ENCODE data around the gene CYSRT1. TPM values are rescaled to one million over a fixed set of nuclear protein-coding genes. Genes with fewer than 3 reads are reported as not detected.

CYSRT1 gene
- polyA plus RNA-seq, 3 donors, result 0.17 TPM; not detected in 2

DNA sequence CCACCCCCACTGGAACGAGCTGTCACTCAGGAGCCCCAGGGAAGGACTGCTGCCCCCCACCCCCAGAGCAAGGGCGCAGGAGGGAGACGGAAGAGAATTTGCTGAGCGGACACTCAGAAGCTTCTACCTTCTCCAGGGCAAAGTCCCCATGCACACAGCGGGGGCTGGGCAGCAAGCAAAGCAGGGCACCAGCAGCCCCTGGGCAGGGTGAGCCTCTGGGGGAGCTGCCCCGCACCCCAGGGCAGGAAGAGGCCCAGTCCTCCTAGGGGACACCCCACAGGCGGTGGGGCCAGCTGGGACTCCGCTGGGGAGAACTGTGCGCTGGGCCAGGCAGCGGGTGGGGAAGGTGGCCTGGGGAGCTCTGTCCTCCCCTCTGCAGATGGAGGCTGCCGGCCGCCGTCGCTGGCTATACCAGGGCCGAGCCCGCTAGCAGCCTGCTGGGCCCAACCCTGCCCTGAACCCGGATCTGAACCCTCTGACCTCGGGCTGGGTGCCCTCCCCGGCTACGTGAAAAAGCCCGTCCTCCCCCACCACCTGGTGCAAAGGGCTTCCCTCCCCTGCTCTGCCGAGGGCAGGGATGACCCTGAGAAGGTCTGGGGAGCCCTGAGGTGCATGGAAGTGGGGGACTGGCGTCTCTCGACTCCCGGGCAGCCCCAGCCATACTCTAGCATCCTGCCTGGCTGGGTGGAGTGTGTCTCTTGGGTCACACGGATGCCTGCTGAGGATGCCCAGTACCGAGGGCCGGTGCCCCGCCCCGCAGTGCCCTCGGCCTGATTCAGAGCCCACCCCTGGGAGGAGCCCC, 5.1 kb downstream of the CYSRT1 start:
- H3K4me1 Mint-ChIP-seq, result peaks cover 5% of the 10 kb centered on the region
- no peaks in the 10 kb centered on the region for H3K9me3 ChIP-seq (replicated peaks in 1 of 2; ENCODE audit: control insufficient read depth in 1 of 2, insufficient read depth in 1 of 2, low read length in 2 of 2)
- H3K36me3 ChIP-seq (replicated peaks in 1 of 2; ENCODE audit: control insufficient read depth in 1 of 2, insufficient read depth in 2 of 2, low read length in 2 of 2), result no peaks in the 10 kb centered on the region
- no peak overlapping the region for H3K4me2 ChIP-seq (replicated peaks; ENCODE audit: extremely low read depth, low read length, poor library complexity, severe bottlenecking)
- no peak overlapping the region for H3K4me3 Mint-ChIP-seq
- H3K9me3 Mint-ChIP-seq, result peaks cover 0 to 4% (median 0%) of the 10 kb centered on the region in 7 donors
- TF ChIP-seq, protein P1, sequence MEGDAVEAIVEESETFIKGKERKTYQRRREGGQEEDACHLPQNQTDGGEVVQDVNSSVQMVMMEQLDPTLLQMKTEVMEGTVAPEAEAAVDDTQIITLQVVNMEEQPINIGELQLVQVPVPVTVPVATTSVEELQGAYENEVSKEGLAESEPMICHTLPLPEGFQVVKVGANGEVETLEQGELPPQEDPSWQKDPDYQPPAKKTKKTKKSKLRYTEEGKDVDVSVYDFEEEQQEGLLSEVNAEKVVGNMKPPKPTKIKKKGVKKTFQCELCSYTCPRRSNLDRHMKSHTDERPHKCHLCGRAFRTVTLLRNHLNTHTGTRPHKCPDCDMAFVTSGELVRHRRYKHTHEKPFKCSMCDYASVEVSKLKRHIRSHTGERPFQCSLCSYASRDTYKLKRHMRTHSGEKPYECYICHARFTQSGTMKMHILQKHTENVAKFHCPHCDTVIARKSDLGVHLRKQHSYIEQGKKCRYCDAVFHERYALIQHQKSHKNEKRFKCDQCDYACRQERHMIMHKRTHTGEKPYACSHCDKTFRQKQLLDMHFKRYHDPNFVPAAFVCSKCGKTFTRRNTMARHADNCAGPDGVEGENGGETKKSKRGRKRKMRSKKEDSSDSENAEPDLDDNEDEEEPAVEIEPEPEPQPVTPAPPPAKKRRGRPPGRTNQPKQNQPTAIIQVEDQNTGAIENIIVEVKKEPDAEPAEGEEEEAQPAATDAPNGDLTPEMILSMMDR (IDR thresholded peaks at IDR 0.05), result no peak
- peaks cover 2 to 45% (median 9%) of the 10 kb centered on the region in 3 donors for H3K27me3 Mint-ChIP-seq (ENCODE audit: low read depth in 3 of 3)
- no peak overlapping the region for H3K27ac ChIP-seq (ENCODE audit: low read depth in 1 of 2, low read length in 2 of 2)
- H3K36me3 Mint-ChIP-seq, result no peaks in the 10 kb centered on the region
- intact Hi-C loops (cut with micrococcal nuclease), result loop anchor here in 1 of 2 donors (5.0 kb wide), 1 partner anchor 113 kb away; no protein-coding TSS in a partner anchor
- 58% methylated on average over 14 of the region's 31 CpGs for WGBS (ENCODE audit: insufficient coverage)
- DNase-seq, result no peak
- H3K4me1 ChIP-seq (ENCODE audit: control insufficient read depth in 1 of 2, insufficient read depth in 2 of 2, low read length in 2 of 2), result peaks cover 3% of the 10 kb centered on the region in 2 donors
- no peak overlapping the region for H3K4me3 ChIP-seq (replicated peaks in 1 of 3; ENCODE audit: low read depth in 2 of 3, low read length in 3 of 3)
- no peak overlapping the region for H3K27ac Mint-ChIP-seq
- H2AFZ ChIP-seq (ENCODE audit: insufficient read depth, low read depth, low read length, poor library complexity, severe bottlenecking), result no peak overlapping the region
- H3K9ac ChIP-seq (ENCODE audit: insufficient read depth, low read length, poor library complexity, severe bottlenecking), result no peak overlapping the region
- H4K20me1 ChIP-seq (ENCODE audit: insufficient read depth, low read length), result no peaks in the 10 kb centered on the region
- no peaks in the 10 kb centered on the region for H3K79me2 ChIP-seq (ENCODE audit: insufficient read depth, low read length)
- peaks cover 0 to 9% of the 10 kb centered on the region in 2 donors for H3K27me3 ChIP-seq (ENCODE audit: control insufficient read depth in 2 of 2, insufficient read depth in 2 of 2, low read length in 2 of 2)

- Histone ChIP-seq H3K36me3 (replicated peaks in 1 of 2; ENCODE audit: control insufficient read depth in 1 of 2, insufficient read depth in 2 of 2, low read length in 2 of 2) (no peaks in the 10 kb centered on the region), H4K20me1 (ENCODE audit: insufficient read depth, low read length) (no peaks in the 10 kb centered on the region), H3K27ac (ENCODE audit: low read depth in 1 of 2, low read length in 2 of 2) (no peak within 1 kb of the TSS), H3K27me3 (ENCODE audit: control insufficient read depth in 2 of 2, insufficient read depth in 2 of 2, low read length in 2 of 2) (peaks cover 0 to 9% of the 10 kb centered on the region in 2 donors), H3K9me3 (replicated peaks in 1 of 2; ENCODE audit: control insufficient read depth in 1 of 2, insufficient read depth in 1 of 2, low read length in 2 of 2) (no peaks in the 10 kb centered on the region), H3K9ac (ENCODE audit: insufficient read depth, low read length, poor library complexity, severe bottlenecking) (no peak within 1 kb of the TSS), H2AFZ (ENCODE audit: insufficient read depth, low read depth, low read length, poor library complexity, severe bottlenecking) (no peak within 1 kb of the TSS), H3K4me2 (replicated peaks; ENCODE audit: extremely low read depth, low read length, poor library complexity, severe bottlenecking) (no peak within 1 kb of the TSS), H3K79me2 (ENCODE audit: insufficient read depth, low read length) (no peaks in the 10 kb centered on the region), H3K4me3 (replicated peaks in 1 of 3; ENCODE audit: low read depth in 2 of 3, low read length in 3 of 3) (no peak within 1 kb of the TSS), H3K4me1 (ENCODE audit: control insufficient read depth in 1 of 2, insufficient read depth in 2 of 2, low read length in 2 of 2) (no peaks in the 10 kb centered on the region)
- Mint-ChIP-seq H3K27me3 (ENCODE audit: low read depth in 3 of 3) (peaks cover 2 to 50% (median 12%) of the 10 kb centered on the region in 3 donors), H3K4me3 (no peak within 1 kb of the TSS), H3K9me3 (peaks cover 0 to 4% (median 0%) of the 10 kb centered on the region in 7 donors), H3K27ac (no peak within 1 kb of the TSS), H3K36me3 (no peaks in the 10 kb centered on the region), H3K4me1 (peaks cover 2% of the 10 kb centered on the region)
- TF ChIP-seq, protein P1 (IDR thresholded peaks at IDR 0.05), result no peak
- WGBS (ENCODE audit: insufficient coverage), result 89% methylated on average over 11 of the region's 14 CpGs
- intact Hi-C loops (cut with micrococcal nuclease), result no loop called here
- no peak for DNase-seq
These were observed 5.9 kb downstream of the CYSRT1 start, which contains the start of gene SLC34A3 for GRCh38 chr9:137230705-137231371. TSS of gene SLC34A3 (plus strand) at chr9:137230901. CDS start at chr9:137231703, 802 bp downstream.
